NB4 (cell line): ENCODE measurements around the gene MRPL28.

ENCODE experiments used
- CTCF ChIP-seq: IDR thresholded peaks from one replicate; pipeline ENCODE4 v1.5.1; 2012; ENCODE audit warnings: low read depth, low read length
- MAX ChIP-seq: IDR thresholded peaks from 2 replicates; pipeline ENCODE4 v1.6.1; 2011; ENCODE audit warnings: low read depth, low read length
- MYC ChIP-seq: IDR thresholded peaks from 2 replicates; pipeline ENCODE4 v1.6.1; 2011; ENCODE audit warnings: low read depth, low read length
- POLR2A ChIP-seq: IDR thresholded peaks from 2 replicates; pipeline ENCODE4 v1.6.1; 2011; ENCODE audit warnings: mild to moderate bottlenecking; ENCODE audit not compliant: insufficient read length; ENCODE audit errors: extremely low read depth

DNA sequence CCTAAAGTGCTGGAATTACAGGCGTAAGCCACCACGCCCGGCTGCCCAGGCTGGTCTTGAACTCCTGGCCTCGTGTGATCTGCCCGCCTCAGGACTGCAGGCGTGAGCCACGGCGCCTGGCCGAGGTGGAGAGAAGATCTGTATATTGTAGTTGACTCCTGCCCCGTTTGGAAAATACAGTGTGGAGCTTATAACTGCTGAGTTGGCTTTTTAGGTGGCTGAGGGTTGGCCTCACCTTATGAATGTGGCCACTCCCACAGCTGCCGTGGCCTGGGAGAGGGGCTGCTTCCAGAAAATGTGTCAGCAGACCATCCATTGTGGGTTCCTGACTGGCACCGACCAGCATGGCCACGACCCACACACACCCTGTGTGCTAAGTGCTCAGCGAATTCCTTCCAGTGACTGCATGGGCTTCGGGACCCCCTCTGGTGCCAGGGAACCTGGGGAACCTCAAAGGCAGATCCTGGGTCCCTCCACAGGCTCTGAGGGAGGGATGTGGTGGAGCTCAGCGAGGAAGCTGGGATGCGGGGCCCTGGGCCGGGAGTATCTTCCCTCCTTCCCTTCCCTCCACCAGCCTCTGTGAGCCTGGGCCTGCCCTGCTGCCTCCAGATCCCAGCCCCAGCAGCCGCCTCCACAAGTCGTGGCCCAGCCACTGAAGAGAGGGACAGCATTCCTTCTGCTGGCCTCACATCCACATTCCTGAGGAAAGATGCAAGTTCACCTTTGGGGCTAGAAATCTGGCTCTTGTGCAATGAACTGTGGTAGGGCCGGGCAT lies 44.2 kb upstream of the MRPL28 start:
- TF ChIP-seq CTCF (no peak), POLR2A (no peak), MAX (no peak), MYC (no peak)
